GM12865 (cell line): ENCODE data around the gene PRR19.
"Not testable (repeated sequence)": the region's sequence is repeated elsewhere in the genome, so short reads cannot be mapped to it uniquely, and the experiment has no call there.

Experiments used
- DNase-seq: peaks from one replicate; pipeline ENCODE4 v3.0.0; 2010; ENCODE audit warnings: low read depth
- H3K4me3 ChIP-seq: 2 replicates; pipeline ENCODE4 v1.5.1; 2011; ENCODE audit warnings: mild to moderate bottlenecking, low read depth, low read length, control low read depth
- TF ChIP-seq, protein P1 (sequence below): IDR thresholded peaks from 2 replicates; pipeline ENCODE4 v1.5.1; 2011; ENCODE audit warnings: low read length, control low read depth, low read depth, inconsistent platforms; ENCODE audit not compliant: insufficient read depth; ENCODE audit errors: missing control alignments

Gene PRR19

DNA sequence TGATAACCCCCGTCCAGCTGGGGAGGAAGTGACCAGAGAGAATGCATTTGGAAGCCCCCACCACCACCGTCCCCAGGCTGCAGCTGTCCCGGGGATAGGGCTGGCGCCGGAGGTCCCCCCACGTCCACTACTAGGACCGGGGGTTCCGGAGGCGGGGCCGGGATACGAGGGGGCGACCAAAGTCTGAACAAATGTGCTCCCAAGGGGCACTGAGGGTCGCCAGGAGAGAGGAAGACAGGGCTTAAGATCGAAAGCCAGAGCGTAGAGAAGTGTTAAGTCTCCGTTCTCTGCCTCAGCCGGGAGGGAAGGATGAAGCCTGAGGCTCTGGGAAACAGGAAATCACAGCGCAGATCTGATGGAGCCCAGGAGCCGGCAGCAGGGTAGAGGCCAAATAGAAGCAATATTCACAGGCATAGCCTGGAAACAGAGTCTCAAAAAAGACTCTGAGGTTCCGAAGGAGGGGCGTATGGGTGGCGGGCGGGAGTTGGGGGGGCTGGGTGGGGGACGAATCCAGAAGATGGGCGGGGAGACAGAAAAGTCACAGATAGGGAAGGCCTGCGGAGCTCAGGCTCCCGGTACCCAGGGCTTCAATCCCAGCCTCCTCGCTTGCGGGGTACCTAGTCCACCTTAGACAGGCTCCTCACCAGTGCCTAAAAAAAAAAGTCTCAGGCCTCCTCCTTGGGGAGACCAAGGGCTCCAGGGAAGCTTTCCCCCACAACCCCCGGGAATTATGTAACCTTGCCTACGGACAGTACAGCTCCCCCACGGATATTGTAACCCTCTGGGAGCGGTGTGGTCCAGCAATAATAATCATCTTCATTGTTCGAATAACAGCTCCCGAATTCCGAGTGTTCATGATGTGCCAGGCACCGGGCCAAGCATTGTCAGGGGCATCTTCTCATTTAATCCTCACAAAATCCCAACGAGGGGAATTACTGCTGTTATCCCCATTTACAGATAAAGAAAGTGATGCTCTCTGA lies 45.9 kb upstream of the PRR19 start:
- DNase-seq = no peak
- peak overlapping the region; percentile 72 for H3K4me3 ChIP-seq
- TF ChIP-seq, protein P1, sequence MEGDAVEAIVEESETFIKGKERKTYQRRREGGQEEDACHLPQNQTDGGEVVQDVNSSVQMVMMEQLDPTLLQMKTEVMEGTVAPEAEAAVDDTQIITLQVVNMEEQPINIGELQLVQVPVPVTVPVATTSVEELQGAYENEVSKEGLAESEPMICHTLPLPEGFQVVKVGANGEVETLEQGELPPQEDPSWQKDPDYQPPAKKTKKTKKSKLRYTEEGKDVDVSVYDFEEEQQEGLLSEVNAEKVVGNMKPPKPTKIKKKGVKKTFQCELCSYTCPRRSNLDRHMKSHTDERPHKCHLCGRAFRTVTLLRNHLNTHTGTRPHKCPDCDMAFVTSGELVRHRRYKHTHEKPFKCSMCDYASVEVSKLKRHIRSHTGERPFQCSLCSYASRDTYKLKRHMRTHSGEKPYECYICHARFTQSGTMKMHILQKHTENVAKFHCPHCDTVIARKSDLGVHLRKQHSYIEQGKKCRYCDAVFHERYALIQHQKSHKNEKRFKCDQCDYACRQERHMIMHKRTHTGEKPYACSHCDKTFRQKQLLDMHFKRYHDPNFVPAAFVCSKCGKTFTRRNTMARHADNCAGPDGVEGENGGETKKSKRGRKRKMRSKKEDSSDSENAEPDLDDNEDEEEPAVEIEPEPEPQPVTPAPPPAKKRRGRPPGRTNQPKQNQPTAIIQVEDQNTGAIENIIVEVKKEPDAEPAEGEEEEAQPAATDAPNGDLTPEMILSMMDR = no peak

DNA sequence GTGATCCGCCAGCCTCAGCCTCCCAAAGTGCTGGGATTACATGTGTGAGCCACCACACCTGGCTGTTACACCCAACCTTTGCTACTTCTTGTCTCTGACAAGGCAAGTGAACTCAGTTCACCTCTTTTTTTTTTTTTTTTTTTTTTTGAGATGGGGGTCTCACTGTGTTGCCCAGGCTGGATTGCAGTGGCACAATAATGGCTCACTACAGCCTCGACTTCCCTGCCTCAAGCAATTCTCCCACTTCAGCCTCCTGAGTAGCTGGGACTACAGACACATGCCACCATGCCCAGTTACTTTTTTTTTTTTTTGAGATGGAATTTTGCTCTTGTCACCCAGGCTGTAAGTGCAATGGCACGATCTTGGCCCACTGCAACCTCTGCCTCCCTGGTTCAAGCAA lies 44.1 kb upstream of the PRR19 start:
- H3K4me3 ChIP-seq, DNase-seq: not testable (repeated sequence)

DNA sequence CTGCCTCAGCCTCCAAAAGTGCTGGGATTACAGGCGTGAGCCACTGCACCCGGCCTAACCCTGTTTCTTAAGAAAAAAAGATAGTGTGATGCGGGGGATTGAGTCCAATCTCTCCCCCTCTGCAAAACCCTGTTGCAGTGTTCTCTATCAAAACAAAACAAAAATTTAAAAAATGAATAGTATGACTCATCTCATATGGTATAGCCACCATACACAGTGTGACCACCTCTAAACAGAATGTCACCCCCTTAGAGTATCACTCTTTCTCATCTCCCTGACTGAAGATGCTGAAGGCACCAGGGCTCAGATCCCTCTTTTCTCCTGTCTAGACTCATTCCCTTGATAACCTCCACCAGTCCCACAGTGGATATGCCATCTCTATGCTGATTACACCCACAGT lies 40.2 kb upstream of the PRR19 start:
- no peak for DNase-seq
- TF ChIP-seq, protein P1 = no peak
- H3K4me3 ChIP-seq = no peak overlapping the region

DNA sequence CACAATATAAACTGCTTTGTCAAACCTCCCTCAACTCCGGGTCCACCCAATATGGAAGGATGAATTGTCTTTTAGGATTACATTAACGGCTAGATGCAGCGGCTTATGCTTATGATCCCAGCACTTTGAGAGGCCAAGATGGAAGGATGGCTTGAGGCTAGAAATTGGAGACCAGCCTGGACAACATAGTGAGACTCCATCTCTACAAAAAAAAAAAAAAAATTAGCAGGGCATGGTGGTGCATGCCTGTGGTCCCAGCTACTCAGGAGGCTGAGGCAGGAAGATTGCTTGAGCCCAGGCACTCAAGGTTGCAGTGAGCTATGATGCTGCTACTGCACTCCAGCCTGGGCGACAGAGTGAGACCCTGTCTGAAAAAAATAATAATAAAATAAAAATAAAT lies 35.8 kb upstream of the PRR19 start:
- H3K4me3 ChIP-seq, DNase-seq: not testable (repeated sequence)

DNA sequence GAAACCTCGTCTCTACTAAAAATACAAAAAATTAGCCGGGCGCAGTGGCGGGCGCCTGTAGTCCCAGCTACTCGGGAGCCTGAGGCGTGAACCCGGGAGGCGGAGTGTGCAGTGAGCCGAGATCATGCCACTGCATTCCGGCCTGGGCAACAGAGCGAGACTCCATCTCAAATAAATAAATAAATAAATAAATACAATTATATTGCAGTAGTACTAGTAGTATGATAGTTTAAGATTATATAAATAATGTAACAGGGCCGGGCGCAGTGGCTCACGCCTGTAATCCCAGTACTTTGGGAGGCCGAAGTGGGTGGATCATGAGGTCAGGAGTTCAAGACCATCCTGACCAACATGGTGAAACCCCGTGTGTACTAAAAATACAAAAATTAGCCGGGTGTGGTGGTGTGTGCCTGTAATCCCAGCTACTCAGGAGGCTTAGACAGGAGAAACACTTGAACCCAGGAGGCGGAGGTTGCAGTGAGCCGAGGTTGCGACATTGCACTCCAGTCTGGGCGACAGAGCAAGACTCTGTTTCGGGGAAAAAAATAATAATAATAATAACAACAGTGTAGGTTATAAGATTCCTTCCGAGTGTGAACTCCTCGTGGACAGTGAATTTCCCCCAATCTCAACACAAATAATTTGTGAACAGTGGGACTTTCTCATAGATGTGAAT lies 34.9 kb upstream of the PRR19 start:
- not testable (repeated sequence) for H3K4me3 ChIP-seq, DNase-seq

DNA sequence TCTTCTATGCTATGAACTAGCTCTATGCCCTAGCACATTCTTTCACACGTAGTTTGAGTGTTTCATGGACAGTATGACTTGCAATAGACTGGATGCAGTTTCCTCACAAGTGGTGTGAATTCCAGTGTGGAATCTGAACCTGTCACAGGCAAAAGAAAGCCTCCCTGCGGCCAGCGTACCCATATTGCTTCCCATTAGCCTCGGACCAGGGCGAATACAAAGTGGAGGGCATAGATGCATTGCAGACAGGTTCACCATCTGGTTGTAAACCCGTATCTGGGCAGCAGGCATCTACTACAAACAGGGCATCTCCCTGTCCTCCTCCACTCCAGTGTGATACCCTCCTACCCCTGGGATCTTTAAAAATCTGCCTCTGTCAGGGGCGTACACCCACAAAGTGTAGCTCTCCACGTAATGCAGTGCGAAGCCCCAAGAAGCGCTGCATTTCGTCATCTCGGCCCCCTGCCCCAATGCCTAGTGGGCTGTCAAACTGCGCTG lies 34.2 kb upstream of the PRR19 start:
- TF ChIP-seq, protein P1 = no peak
- H3K4me3 ChIP-seq = peak overlapping the region; percentile 63
- DNase-seq = no peak

DNA sequence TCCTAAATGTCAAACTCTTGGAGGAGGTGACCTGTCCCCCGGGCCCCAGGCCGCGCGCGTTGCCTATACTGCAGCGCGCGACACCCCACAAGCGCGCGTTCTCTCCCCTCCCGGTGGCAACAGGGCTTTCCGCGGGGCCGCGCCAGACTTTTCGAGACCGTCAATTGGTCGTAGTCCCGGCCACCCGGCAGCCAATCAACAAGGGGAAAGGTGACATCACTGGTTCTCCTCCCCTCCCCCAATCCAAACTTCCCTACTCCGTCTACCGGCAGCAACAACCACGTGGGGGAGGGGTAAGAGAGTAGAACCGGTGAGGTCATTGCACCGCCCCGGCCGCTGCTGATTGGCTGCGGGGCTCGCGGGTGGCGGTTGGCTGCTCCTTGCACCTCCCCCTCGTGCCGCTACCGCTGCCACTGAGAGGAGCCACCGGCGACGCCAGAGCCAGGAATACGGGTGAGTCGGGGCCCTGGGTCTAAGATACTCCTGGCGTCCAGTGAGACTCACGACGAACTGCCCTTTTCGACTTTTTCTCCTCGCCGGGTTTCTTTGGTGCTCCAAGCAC lies 33.7 kb upstream of the PRR19 start:
- peak; percentile 100 for DNase-seq
- H3K4me3 ChIP-seq = peak overlapping the region; percentile 72

More for the DNA sequence above, 33.7 kb upstream of the PRR19 start:
- TF ChIP-seq, protein P1 = no peak
